Activated CD8-positive, alpha-beta T cell treated with anti-CD3 and anti-CD28 coated beads for 36 hours (primary cell): Measurements from ENCODE around the gene NRXN3. TPM values are rescaled to one million over a fixed set of nuclear protein-coding genes. Genes with fewer than 3 reads are reported as not detected.

Source experiments
- ATAC-seq: fragments of 200-7000 bp; cut with Tn5 transposase; one replicate; pipeline ENCODE4 v1.10.0; 2021; ENCODE audit warnings: mild to moderate bottlenecking, moderate library complexity
- CTCF ChIA-PET: fragments of 350-600 bp; sonication (Branson Sonifier 250); formaldehyde crosslinking; loops from one replicate; lab custom pipeline; 2021; ENCODE audit warnings: antibody characterized with exemption; lab: Charles Lee
- POLR2A ChIA-PET: fragments of 350-600 bp; sonication (Branson Sonifier 250); formaldehyde crosslinking; loops from one replicate; lab custom pipeline; 2021; ENCODE audit warnings: antibody characterized with exemption; lab: Charles Lee
- DNase-seq: peaks from one replicate; pipeline ENCODE4 v3.0.0-alpha.2; 2020
- H3K27ac Mint-ChIP-seq: one replicate; pipeline ENCODE4 v1.8.0; 2021; ENCODE audit warnings: mild to moderate bottlenecking, mixed read lengths
- H3K27me3 Mint-ChIP-seq: one replicate; pipeline ENCODE4 v1.8.0; 2021; ENCODE audit warnings: mixed read lengths
- H3K36me3 Mint-ChIP-seq: one replicate; pipeline ENCODE4 v1.8.0; 2021; ENCODE audit warnings: low read depth, mixed read lengths
- H3K4me1 Mint-ChIP-seq: one replicate; pipeline ENCODE4 v1.8.0; 2021; ENCODE audit warnings: low read depth, mixed read lengths
- H3K4me3 Mint-ChIP-seq: one replicate; pipeline ENCODE4 v1.8.0; 2021; ENCODE audit warnings: mild to moderate bottlenecking, moderate library complexity, mixed read lengths
- H3K9me3 Mint-ChIP-seq: one replicate; pipeline ENCODE4 v1.8.0; 2021; ENCODE audit warnings: mixed read lengths
- CTCF ChIP-seq: fragments of 200-600 bp; IDR thresholded peaks from one replicate; pipeline ENCODE4 v1.8.0; 2022; ENCODE audit warnings: antibody characterized with exemption, mild to moderate bottlenecking
- intact Hi-C: fragments of 100-400 bp; cut with micrococcal nuclease; formaldehyde crosslinking; loops from one replicate; pipeline ENCODE4 v1.10.0; 2022
- total RNA-seq, 2 experiments: library from RNA; stranded (reverse); gene quantifications; one replicate each; pipeline ENCODE4 v1.2.3, GENCODE V29; 2021

NRXN3 gene
- total RNA-seq, 2 experiments from 2014 or later = not detected

GRCh38 chr14:79483477-79484388 is 1313.6 kb downstream of the NRXN3 start:
- Mint-ChIP-seq H3K4me1 (no peaks in the 10 kb centered on the region), H3K4me3 (no peak overlapping the region), H3K27me3 (no peaks in the 10 kb centered on the region), H3K27ac (no peak overlapping the region), H3K36me3 (no peaks in the 10 kb centered on the region), H3K9me3 (no peaks in the 10 kb centered on the region)
- DNase-seq = no peak
- ATAC-seq = no peak
- intact Hi-C loops = no loop called here
- ChIA-PET CTCF (no interaction called here), POLR2A (interaction anchor here (0.6 kb wide), 1 partner anchor 996 kb away, joined by 3 read pairs; no protein-coding TSS in a partner anchor)
- TF ChIP-seq CTCF = no peak

- TF ChIP-seq CTCF = no peak
- H3K9me3 Mint-ChIP-seq = no peaks in the 10 kb centered on the region
- H3K4me1 Mint-ChIP-seq = no peaks in the 10 kb centered on the region
- no peak overlapping the region for H3K27ac Mint-ChIP-seq
- no peak for DNase-seq
- no peak overlapping the region for H3K4me3 Mint-ChIP-seq
- no peak for ATAC-seq
- H3K27me3 Mint-ChIP-seq = no peaks in the 10 kb centered on the region
- ChIA-PET CTCF (interaction anchor here (1.2 to 1.8 kb wide), 2 partner anchors 9 to 16 kb away, joined by 4 to 5 read pairs; no protein-coding TSS in a partner anchor), POLR2A (no interaction called here)
- intact Hi-C loops = no loop called here
- H3K36me3 Mint-ChIP-seq = no peaks in the 10 kb centered on the region
These were observed 1317.5 kb downstream of the NRXN3 start for GRCh38 chr14:79487632-79488031.

- DNase-seq (no peak), ATAC-seq (no peak)
- POLR2A ChIA-PET = no interaction called here
- H3K4me1 Mint-ChIP-seq = no peaks in the 10 kb centered on the region
- intact Hi-C loops = no loop called here
- H3K4me3 Mint-ChIP-seq = no peak overlapping the region
- no peaks in the 10 kb centered on the region for H3K36me3 Mint-ChIP-seq
- no peak overlapping the region for H3K27ac Mint-ChIP-seq
- no peaks in the 10 kb centered on the region for H3K27me3 Mint-ChIP-seq
- CTCF ChIA-PET = no interaction called here
- no peak for TF ChIP-seq CTCF
- H3K9me3 Mint-ChIP-seq = no peaks in the 10 kb centered on the region
These were observed 1321.0 kb downstream of the NRXN3 start for GRCh38 chr14:79491161-79491560.

- H3K9me3 Mint-ChIP-seq = no peaks in the 10 kb centered on the region
These were observed 1323.0 kb downstream of the NRXN3 start for GRCh38 chr14:79493081-79493645.

More at GRCh38 chr14:79493081-79493645, 1323.0 kb downstream of the NRXN3 start:
- POLR2A ChIA-PET = no interaction called here
- H3K4me3 Mint-ChIP-seq = no peak overlapping the region
- intact Hi-C loops = no loop called here
- no peak for TF ChIP-seq CTCF
- no peaks in the 10 kb centered on the region for H3K36me3 Mint-ChIP-seq
- no peaks in the 10 kb centered on the region for H3K4me1 Mint-ChIP-seq
- DNase-seq (no peak), ATAC-seq (no peak)
- H3K27ac Mint-ChIP-seq = no peak overlapping the region
- CTCF ChIA-PET = no interaction called here
- no peaks in the 10 kb centered on the region for H3K27me3 Mint-ChIP-seq
